ENCODE measurements around the gene NRF1.

DNA sequence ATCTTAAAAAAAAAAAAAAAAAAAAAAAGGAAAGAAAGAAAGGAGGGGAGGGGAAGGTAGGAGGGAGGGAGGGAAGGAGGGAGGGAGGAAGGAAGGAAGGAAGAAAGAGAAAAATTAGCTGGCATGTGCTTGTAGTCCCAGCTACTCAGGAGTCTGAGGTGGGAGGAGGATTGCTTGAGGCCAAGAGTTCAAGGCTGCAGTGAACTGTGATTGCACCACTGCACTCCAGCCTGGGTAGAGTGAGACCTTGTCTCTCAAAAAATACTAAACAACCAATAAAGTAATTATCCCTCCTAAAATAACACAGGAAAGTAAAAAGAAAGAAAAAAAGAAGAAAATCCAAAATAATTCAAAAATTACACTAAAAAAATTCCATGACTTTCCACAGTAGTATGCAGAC, 13.8 kb upstream of the NRF1 start:
- TF ChIP-seq, protein P1, sequence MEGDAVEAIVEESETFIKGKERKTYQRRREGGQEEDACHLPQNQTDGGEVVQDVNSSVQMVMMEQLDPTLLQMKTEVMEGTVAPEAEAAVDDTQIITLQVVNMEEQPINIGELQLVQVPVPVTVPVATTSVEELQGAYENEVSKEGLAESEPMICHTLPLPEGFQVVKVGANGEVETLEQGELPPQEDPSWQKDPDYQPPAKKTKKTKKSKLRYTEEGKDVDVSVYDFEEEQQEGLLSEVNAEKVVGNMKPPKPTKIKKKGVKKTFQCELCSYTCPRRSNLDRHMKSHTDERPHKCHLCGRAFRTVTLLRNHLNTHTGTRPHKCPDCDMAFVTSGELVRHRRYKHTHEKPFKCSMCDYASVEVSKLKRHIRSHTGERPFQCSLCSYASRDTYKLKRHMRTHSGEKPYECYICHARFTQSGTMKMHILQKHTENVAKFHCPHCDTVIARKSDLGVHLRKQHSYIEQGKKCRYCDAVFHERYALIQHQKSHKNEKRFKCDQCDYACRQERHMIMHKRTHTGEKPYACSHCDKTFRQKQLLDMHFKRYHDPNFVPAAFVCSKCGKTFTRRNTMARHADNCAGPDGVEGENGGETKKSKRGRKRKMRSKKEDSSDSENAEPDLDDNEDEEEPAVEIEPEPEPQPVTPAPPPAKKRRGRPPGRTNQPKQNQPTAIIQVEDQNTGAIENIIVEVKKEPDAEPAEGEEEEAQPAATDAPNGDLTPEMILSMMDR (IDR thresholded peaks at IDR 0.05 in 8 of 11, conservative IDR thresholded peaks at IDR 0.05 in 3 of 11), result no peak
- TF ChIP-seq POLR2A (IDR thresholded peaks at IDR 0.05) (no peak), POLR2AphosphoS5 (IDR thresholded peaks at IDR 0.05) (no peak)
